ENCODE results near the gene PGBD1.
"Not testable (repeated sequence)": the region's sequence is repeated elsewhere in the genome, so short reads cannot be mapped to it uniquely, and the experiment has no call there.

Gene PGBD1

DNA sequence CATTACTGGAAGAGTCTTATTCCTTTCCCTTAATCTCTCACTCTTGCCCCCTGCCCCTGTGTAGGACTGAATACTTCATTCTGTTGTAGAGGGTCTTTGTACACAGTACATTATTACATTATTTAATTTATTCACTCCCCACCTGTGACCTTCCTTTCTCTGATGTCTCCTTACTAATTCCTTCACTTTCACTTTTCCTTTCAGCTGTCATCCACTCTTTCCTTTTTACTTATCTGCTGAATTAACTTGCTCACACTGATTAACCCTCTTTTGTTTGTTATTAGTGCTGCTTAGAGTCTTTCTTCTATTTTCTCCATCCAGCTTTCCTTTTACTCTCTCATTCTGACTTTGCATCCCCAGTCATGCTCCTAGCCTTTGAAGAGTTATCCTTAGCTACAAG is 6.5 kb upstream of the PGBD1 start:
- no peak for DNase-seq

DNA sequence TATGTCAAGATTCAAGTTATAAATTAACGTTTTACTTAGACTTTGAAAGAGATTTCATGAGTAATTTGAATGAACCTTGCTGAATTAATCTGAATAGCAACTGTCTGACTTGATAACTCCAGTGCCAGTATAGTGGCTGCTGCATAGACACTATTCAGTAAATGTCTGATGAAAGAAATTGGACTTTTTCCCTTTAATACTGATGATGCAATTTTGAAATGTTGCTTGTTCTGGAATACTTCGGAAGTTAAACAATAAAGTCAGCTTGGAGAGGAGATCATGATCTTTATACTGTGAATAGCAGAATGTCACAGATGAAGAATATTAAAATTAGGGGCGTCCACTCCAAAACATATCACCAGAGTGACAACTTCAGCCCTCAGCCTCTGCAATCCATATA is 3.6 kb upstream of the PGBD1 start:
- no peak for DNase-seq

DNA sequence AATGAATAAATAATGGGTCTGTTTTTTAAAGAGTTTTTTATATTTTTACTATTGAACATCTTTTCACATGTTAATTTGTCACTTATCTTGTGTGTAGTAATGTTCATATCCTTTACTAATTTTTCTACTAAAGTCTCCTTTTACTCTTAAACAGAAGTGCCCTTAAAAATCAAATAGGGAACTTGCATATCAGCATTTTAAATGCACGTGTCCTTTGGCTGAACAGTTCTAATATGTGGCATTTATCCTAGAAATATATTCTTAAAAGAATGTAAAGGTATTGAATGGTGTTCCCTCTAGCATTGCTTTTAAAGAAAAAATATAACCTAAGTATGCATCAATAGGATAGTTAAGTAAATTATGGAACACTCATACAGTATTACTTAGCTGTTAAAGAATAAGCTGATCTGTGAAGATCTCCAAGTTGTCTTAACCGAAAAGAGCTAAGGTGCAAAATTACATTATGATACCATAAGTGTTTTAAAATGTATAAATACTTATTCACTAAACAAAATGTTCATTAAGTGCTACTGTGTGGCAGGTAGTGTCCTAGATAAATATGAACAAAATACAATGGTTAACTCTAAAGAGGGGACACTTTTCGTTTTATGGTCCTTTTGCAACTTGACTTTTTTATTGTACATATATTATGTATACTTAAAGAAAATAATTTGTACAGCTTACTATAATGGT is 631 bp upstream of the PGBD1 start:
- DNase-seq = no peak

DNA sequence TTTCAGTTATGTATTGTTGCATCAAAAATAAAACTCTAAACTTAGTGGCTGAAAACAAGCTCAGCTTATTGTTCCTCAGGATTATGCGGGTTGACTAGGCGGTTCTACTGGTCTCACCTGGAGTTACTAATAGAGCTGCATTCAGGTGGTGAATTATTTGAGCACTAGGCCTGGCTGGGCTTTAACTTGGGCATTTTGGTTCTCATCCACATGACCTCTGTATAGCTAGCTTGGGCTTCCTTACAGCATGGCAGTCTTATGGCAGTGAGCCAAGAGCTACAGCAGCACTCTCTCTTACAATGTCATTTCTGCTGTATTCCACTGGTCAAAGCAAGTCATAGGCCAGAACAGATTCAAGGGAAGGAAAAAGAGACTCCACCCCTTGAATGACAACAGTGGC is 1.6 kb downstream of the PGBD1 start:
- no peak for DNase-seq

DNA sequence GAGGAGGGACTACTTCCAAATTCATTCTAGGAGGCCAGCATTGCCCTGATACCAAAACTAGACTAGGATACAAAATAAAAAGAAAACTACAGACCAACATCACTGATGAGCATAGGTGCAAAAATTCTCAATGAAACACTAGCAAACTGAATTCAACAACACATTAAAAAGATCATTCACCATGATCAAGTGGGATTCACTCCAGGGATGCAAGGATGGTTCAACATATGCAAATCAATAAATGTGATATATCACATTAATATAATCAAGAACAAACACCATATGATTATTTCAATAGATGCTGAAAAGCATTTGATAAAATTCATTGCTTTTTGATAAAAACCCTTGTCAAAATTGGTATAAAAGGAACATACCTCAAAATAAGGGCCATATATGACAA is 10.2 kb downstream of the PGBD1 start:
- no peak for DNase-seq

DNA sequence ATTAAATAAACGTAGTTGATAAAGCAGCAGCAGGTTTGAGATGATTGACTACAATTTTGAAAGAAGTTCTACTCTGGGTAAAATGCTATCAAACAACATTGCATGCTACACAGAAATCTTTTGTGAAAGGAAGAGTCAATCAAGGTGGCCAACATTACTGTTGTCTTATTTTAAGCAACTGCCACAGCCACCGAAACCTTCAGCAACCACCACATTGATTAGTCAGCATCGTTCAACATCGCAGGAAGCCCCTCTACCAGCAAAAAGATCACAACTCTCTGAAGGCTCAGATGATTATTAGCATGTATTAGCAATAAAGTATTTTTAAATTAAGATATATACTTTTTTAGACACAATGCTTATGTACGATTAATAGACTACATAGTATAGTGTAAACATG is 14.0 kb downstream of the PGBD1 start:
- DNase-seq = no peak

DNA sequence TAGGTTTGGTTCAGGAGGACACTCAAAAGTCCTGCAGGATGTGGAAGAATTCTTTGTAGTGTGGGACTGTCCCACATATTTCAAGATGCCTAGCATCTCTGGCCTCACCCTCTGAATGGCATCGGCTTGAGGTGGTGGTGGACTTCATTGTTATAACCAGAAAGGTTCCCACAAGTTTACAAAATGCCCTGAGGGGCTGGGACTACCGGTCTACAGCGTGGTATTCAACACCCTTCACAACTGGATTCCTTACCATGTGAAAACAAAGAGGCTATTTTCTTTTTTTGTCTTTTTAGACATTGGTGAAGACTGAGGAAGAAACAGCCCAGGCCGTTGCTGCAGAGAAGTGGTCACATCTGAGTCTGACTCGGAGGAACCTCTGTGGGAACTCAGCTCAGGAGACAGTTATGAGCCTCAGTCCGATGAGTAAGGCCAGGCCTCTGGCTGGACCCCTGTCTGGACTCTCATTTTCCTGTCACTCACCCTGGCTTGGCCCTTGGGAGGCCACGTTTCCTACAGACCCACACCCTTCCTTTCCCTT is 15.2 kb downstream of the PGBD1 start:
- DNase-seq = no peak

DNA sequence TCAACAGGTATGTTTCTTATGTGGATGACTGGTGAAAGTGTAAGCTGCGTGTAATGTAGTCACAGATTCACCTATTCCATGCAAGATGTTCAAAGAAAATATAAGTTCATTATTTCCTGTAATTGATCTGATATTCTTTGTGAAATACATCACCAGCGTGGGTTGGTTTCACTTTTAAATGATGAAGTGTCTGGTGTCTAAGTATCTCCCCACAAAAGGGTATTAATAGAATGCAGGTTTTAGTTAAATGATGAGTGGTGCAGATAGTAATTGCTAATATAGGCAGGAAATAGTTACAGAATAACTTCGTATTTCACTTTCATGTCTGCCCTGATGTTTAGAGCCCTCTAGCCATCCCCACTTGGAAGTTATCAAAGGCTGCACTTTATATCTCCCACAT is 22.2 kb downstream of the PGBD1 start:
- DNase-seq = no peak

DNA sequence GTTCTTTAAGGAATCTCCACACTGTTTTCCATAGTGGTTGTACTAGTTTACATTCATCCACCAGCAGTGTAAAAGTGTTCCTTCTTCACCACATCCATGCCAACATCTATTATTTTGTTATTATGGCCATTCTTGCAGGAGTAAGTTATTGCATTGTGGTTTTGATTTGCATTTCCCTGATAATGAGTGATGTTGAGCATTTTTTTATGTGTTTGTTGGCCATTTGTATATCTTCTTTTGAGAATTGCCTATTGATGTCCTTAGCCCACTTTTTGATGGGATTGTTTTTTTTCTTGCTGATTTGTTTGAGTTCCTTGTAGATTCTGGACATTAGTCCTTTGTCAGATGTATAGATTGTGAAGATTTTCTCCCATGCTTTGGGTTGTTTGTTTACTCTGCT is 25.0 kb downstream of the PGBD1 start:
- not testable (repeated sequence) for DNase-seq

DNA sequence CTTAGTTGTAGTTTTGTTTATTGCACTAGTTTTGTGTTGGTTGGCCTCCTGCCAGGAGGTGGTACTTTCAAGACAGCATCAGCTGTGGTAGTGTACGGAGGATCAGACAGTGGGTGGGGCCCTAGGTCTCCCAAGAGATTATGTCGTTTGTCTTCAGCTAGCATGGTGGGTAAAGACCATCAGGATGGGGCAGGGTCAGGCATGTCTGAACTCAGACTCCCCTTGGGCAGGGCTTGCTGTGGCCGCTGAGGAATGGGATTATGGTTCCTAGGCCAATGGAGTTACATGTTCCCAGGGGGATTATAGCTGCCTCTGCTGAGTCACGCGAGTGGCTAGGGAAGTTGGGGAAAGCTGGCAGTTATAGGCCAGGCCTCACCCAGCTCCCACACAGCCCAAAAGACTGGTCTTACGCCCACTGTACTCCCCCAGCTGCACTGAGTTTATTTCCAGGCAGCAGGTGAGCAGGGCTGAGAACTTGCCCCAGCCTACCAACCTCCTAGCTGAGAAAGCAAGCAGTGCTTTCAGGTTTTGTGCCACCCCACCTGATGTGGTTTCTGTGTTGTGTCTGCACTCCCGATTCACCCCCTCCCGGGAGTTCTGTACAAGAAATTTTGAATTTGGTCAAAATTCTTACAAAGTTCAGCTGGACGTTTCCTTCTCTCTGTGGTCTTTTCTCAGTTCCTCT is 29.9 kb downstream of the PGBD1 start:
- DNase-seq = no peak

DNA sequence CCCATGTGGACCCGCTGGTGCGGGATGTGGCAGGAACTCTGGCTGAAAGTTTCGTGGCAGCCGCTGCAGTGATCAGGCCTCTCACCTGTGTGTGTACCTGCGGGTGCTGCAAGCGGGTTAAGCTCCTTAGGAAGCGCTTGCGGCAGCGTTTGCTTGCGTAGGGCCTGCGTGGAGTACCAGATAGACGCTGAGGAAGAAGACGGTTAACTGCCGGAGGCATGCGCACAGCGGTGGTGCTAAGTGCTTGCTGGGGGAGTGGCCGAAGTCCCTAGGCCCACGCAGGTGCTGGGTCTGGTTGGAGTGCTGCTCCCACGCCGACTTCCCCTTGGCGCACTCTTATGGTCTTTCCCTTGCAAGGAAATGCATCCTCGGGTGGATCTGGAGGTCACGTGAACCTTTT is 31.6 kb downstream of the PGBD1 start:
- DNase-seq = no peak

DNA sequence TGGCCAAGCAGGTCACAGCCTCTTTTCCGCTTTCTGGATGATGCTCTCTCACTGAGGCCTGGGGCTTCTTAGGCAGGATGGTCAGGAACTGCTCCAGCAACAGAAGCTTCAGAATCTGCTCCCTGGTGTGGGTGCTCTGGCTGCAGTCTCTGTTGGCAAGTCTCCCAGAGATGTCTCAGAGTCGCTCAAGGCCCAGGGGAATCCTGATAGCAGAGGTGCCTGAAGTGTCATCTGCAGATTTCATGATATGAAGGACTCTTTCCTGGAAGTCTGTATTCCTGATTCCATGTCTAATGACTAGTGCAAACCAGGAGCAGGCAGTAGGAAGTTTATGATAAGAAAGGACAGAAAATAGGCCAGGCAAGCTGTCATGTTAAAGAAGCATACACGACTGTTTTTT is 34.3 kb downstream of the PGBD1 start:
- no peak for DNase-seq

DNA sequence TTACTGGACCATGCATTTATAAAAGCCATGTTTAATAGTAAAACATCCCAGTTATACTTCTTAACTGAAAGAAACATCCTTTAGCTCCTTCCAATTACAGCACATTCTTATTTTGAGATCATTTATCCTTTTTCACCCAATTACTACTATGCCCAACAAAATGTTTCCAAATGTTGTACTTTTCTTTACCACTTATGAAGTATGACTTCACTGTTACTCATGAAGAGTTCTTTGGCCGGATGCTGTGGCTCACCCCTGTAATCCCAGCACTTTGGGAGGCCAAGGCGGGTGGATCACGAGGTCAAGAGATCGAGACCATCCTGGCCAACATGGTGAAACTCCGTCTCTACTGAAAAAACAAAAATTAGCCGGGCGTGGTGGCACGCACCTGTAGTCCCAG is 36.5 kb downstream of the PGBD1 start:
- DNase-seq = not testable (repeated sequence)

DNA sequence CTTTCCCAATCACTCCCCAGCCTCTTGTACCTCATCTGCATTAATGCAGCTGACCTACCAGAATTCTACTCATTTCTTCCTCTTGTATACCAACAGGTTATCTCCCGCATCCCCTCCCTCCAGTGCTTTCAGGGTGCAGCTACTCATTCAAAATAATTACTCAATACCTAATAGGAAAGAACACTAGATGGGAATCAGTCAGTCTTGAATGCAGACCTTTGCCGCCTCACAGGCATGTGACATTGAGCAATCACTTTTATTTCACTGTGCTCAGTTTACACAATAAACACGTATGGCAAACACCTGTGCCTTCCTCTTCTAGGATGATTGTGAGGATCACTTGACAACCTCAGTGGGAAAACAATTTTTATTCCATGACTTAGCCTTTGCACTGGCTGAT is 41.3 kb downstream of the PGBD1 start:
- no peak for DNase-seq

DNA sequence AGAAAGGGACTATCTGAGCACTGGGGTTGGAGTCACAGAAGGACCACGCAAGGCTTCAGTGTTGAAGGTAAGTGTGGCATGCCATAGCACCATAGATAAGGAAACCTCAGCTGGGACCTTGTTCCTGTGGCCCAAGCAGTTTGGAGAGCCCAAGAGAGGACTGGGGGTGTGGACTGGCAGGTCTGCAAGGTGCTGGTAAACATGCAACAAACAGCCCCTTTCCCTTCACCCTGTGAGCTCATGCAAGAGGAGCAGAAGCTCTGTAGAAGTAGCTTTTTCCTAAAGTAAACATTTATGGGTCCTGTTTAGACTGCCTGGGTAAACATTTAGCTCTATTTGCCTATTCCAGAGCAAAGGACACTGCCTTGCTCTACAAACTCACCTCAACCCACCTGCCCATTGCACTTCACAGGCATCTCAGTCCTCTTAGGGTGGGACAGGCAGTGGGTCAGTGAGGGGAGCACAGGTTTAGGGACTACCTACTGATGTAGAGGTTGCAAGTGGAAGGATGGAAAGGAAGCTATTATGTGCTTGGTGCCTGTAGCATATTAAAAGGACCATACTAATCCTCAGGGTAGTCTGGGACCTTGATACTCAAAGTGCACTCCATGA is 42.5 kb downstream of the PGBD1 start:
- no peak for DNase-seq

DNA sequence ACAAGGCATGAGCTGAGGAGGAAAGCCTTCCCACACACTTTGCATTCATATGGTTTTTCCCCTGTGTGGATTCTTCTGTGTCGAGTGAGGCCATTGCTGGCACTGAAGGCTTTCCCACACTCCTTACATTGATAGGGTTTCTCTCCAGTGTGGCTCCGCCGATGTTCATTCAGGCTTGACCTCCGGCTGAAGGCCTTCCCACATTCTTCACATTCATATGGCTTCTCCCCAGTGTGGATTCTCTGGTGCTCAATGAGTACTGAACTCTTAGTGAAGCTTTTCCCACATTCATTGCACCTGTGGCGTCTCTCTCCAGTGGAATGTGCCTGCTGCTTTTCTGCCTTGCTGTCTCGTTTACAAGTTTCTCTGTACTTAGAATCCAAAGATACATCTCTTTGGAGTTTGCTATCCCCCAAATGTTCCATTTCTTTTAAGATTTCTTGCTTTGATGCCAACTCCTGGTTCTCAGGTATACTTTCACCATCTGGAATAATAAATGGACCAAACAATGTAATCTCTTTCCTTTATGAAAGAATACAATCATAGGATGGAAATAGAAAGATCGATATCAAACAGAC is 45.1 kb downstream of the PGBD1 start:
- no peak for DNase-seq

DNA sequence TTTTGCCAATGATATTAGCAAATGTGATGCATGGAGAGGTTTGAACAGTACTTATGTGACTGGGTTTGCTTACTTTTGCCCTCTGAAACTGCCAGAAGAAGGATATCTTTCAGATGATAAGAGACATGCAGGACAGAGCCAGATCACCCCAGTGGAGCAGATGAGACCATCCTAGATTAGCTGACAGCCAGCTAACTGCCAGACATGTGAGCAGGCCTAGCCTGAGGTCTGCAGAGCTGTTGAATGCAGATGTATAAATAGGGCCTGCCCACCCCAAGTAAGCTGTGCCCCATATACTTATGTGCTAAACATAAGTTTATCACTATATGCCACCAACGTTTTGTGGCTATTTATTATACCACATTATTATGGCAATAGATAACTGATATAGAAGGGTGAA is 48.7 kb downstream of the PGBD1 start:
- DNase-seq = no peak

DNA sequence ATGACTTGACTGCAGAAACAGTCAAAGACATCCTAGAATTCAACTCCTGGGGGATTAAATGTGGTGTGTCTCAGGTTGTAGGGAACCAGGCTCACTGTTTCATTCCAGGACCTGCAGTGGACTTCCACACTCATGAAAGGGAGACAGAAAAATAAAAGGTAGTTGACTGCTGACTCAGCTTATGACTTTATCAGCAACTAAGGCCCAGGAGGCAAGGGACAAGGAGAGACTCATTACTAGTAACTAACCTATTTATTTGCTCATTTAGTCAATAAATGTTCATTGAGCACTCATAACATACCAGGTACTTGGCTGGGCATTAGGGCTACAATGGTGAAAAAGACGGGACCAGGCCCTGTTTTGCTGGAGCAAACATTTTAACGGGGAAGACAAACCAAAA is 51.7 kb downstream of the PGBD1 start:
- DNase-seq = no peak

DNA sequence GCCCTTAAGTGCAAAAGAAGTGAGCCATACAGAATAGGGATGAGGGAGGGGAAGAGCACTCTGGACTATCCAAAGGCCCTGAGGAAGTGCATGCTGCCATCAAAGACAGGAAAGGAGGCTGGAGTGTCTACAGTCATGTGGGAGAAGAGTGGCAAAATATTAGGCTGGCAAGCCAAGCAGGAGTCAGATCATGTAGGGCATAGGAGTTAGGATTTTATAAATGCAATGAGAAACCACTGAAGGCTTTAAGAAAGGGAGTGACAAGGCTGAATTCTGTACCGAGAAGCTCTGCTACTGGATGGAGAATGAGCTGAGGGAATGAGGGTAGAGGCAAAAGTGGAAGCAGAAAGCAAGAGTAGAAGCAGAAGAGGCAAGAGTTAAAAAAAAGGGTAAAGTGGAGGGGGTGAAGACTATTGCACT is 52.2 kb downstream of the PGBD1 start:
- no peak for DNase-seq

DNA sequence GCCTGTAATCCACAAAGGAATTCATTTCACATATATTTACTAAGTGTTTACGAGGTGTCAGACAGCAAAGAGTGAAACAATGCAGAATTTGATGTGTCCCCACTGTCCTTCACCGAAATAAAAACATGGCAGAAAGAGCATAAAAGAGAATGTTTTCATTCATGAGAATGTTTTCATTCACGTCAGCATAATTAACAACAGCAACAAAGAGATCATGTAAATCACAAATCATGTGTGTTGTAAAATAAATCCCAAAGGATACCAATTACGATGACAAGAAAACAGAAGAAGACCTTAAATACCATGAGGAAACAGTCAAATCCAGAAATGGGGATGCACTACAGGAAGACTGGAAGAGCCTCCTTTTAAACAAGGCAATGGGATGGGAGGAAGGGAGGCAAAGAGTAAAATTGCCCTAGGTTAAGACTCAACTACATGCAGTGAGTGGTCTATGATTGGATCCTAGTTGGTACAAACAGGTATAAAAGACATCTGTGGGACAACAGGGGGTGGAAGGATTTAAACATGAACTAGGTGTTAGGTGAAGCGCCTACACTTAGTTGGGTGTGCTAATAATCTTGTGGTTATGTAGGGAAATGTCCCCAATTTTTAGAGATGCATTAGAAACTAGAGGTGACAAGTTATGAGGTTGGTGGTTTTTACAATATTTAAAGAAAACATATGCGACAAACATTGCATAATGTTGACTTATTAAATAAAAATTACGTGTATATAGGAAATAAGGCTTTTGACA is 53.1 kb downstream of the PGBD1 start:
- DNase-seq = no peak

DNA sequence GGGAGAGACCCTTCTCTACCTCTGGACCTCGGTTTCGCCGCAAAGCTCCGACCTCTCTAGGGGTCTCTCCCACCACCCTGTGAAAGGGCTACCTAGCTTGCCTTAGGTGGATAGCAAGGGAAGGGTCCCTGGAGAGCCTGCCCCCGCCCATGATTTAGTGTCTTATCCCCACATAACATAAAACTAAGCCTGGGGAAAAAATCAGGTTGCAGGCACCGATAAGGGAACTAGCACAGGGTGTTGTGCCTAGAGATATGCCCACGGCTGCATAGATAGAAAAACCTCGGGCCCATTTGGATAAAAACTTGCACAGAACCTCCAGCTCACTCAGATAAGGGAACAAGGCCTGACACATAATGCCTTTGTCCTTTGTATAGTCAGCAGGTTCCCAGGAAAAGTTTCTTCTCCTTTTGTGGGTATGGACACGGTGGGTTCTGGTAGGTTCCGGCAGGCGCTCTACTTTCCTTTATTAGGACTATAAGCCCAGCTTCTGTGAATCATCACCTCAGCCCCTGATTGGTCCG is 53.7 kb downstream of the PGBD1 start:
- no peak for DNase-seq

DNA sequence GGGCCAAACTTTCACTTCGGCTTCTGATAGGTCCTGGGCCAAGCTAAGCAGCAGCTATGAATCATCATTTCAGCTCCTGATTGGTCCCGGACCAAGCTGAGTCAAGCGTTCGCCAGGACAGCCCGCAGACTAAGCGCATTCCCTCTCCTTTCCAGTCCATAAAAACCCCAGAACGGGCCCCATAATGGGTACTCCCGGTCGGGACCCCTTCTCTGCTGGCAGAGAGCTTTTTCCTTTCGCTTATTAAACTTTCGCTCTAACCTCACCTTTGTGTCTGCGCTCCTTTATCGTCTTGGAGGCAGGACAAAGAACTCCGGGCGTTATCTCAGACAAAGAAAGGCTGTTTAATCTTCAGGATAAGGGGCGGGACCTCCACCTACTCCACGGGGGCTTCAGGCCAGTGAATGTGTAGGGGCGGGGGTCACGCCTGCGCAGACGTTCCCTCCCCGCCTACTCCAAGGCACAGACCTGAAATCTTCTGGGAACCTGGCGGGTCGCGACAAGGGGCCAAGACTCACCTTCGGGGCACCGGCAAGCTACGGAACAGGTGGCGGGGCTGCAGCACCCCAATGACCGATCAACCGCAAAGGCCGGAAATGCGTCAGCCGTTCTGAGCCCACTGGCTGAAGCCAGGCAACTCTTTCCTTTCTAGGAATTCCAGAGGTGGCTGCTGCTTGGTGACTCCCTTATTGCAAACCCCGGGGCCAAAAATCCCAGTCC is 54.4 kb downstream of the PGBD1 start, which contains the start of gene ZSCAN31:
ZSCAN31 (minus strand) TSS at position 585 of the 720 bp plus-strand sequence. CDS start 6,465 bp downstream, outside the sequence.
- peak; percentile 84 for DNase-seq
